ENCODE data around the gene HOXD3.

Gene HOXD3

GRCh38 chr2:176162911-176163671 is 6.0 kb downstream of the HOXD3 start:
- DNase-seq (ENCODE audit: low read depth in 2 of 2), result no peak

GRCh38 chr2:176163672-176164056 is 6.6 kb downstream of the HOXD3 start:
- no peak for DNase-seq (ENCODE audit: low read depth in 2 of 2)

GRCh38 chr2:176164201-176164600 is 7.1 kb downstream of the HOXD3 start:
- no peak for DNase-seq (ENCODE audit: low read depth in 2 of 2)

- DNase-seq (ENCODE audit: low read depth in 2 of 2), result no peak
Observed at GRCh38 chr2:176164611-176165369, 7.7 kb downstream of the HOXD3 start.

- no peak for DNase-seq (ENCODE audit: low read depth in 2 of 2)
Observed at GRCh38 chr2:176165370-176166050, 8.4 kb downstream of the HOXD3 start.

GRCh38 chr2:176166272-176166671 is 9.2 kb downstream of the HOXD3 start:
- no peak for DNase-seq (ENCODE audit: low read depth in 2 of 2)

- DNase-seq (ENCODE audit: low read depth in 2 of 2), result no peak
Observed at GRCh38 chr2:176167398-176167797, 10.3 kb downstream of the HOXD3 start.

GRCh38 chr2:176169181-176169580 is 12.1 kb downstream of the HOXD3 start:
- DNase-seq (ENCODE audit: low read depth in 2 of 2), result no peak

- no peak for DNase-seq (ENCODE audit: low read depth in 2 of 2)
Observed at GRCh38 chr2:176169711-176170110, 12.6 kb downstream of the HOXD3 start.

GRCh38 chr2:176170602-176171305 is 13.6 kb downstream of the HOXD3 start:
- no peak for DNase-seq (ENCODE audit: low read depth in 2 of 2)

- DNase-seq (ENCODE audit: low read depth in 2 of 2), result no peak
Observed at GRCh38 chr2:176171351-176172006, 14.4 kb downstream of the HOXD3 start.

GRCh38 chr2:176172007-176172894 is 15.1 kb downstream of the HOXD3 start:
- DNase-seq (ENCODE audit: low read depth in 2 of 2), result no peak

- DNase-seq (ENCODE audit: low read depth in 2 of 2), result no peak
Observed at GRCh38 chr2:176172895-176173566, 15.9 kb downstream of the HOXD3 start.

GRCh38 chr2:176173567-176174381 is 16.7 kb downstream of the HOXD3 start:
- DNase-seq (ENCODE audit: low read depth in 2 of 2), result no peak

GRCh38 chr2:176174382-176174823 is 17.3 kb downstream of the HOXD3 start:
- DNase-seq (ENCODE audit: low read depth in 2 of 2), result no peak

GRCh38 chr2:176174824-176175708 is 18.0 kb downstream of the HOXD3 start:
- no peak for DNase-seq (ENCODE audit: low read depth in 2 of 2)

GRCh38 chr2:176175709-176176607 is 18.9 kb downstream of the HOXD3 start:
- DNase-seq (ENCODE audit: low read depth in 2 of 2), result no peak
